HG03280 (cell line): ENCODE measurements around the gene COG5.
"Not testable (repeated sequence)": the region's sequence is repeated elsewhere in the genome, so short reads cannot be mapped to it uniquely, and the experiment has no call there.

ENCODE experiments used
- ATAC-seq: cut with Tn5 transposase; IDR thresholded peaks from one replicate; pipeline ENCODE4 v1.9.1; 2021; ENCODE audit warnings: mild to moderate bottlenecking, moderate library complexity; ENCODE audit not compliant: unreplicated experiment

Gene COG5

GRCh38 chr7:107286751-107287621, 276.7 kb downstream of the COG5 start:
- ATAC-seq: no peak

- ATAC-seq: no peak
These were observed 278.7 kb downstream of the COG5 start for GRCh38 chr7:107284911-107285479.

DNA sequence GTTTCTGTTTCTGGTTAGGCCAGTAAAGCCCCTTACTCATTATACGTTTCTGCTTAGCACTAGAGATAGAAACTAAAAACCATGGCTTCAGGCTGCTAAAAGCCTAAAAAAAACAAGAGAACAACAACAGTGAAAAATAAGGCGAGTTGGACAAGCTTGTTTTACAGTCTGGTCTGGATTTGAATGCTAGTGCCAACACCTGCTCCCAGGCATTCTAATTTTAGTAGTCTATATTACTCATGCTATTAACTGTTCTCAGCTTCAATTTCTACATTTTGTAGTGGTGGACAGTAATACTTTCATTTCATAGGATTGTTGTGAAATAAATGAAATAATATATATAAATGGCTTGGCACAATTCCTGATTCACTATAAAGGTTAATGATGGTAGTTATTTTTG, 286.4 kb downstream of the COG5 start:
- ATAC-seq: no peak

- no peak for ATAC-seq
These were observed 287.4 kb downstream of the COG5 start for GRCh38 chr7:107276220-107276827.

GRCh38 chr7:107274506-107274905, 289.2 kb downstream of the COG5 start:
- ATAC-seq: no peak

DNA sequence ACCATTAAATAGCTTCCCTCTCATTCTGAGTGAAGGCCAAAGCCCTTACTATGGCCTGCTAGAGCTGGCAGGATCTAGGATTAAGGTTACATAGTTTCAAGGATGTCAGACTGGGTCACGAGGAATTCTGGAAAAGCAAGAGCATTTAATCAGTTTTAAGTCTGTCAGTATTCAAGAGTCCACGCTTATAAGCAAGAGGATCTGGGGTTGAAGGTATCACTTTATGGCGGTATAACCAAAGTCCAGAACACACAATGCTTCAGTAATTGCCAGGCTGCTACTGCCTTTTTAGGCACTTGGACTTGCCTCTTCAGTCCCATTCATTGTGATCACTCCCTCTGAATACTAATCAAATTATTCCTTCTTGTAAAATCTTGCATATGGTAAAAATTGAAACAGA, 293.9 kb downstream of the COG5 start:
- no peak for ATAC-seq

DNA sequence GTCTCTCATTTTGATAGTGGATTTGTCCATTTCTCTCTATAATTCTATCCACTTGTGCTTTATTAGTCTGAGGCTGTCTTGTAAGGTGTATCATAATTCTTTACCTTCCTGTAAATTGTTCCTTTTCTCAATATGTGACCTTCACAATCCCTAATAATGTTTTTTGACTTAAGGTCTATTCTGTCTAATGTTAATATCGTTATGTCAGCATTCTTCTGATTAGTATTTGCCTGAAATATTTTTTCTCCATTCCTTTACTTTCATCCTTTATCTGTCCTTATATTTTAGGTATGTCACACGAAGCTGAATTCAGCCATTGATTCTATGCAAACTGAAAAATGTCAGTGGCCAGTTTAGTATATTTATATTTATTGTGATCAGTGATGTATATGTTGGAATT, 295.1 kb downstream of the COG5 start:
- ATAC-seq: no peak

- no peak for ATAC-seq
These were observed 296.6 kb downstream of the COG5 start for GRCh38 chr7:107267138-107267537.

- ATAC-seq: no peak
These were observed 299.0 kb downstream of the COG5 start for GRCh38 chr7:107264723-107265122.

- no peak for ATAC-seq
These were observed 300.9 kb downstream of the COG5 start for GRCh38 chr7:107262857-107263256.

DNA sequence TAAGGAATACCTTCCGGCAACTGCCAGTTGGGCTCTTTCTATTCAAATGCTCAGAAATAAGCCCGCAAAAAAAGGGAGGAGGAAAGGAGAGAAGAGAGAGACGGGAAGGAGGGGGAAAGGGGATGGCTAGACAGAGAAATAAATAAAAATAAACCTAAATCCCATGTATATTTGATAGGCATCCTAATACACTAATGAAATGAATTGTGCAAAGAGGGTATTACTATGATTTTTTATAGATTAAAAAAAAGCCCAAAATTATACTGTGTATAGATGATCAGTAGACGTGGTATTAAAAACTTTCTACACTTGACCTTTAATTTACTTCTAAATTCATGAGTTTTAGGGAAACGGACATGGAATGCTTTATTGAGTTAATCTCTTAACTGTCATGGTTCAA, 305.0 kb downstream of the COG5 start:
- ATAC-seq: no peak

GRCh38 chr7:107255602-107256001, 308.1 kb downstream of the COG5 start:
- ATAC-seq: no peak

GRCh38 chr7:107254398-107254985, 309.2 kb downstream of the COG5 start:
- ATAC-seq: no peak

DNA sequence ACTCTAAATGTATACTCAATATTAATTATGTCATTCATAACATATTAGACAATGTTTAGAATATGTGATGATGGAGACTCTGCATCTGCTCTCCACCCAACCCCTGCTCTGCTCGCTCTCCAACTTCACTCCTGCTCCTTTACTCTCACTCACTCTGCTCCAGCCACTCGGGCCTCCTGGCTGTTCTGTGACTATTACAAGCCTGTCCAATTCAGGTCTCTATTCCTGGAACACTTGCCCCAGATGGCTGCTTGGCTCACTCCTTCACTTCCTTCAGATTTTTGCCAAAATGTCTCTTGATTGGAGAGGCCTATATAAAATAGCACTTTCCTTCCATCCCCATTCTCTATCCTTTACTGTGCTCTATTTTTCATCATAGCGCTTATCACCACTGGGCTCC, 310.1 kb downstream of the COG5 start:
- no peak for ATAC-seq

DNA sequence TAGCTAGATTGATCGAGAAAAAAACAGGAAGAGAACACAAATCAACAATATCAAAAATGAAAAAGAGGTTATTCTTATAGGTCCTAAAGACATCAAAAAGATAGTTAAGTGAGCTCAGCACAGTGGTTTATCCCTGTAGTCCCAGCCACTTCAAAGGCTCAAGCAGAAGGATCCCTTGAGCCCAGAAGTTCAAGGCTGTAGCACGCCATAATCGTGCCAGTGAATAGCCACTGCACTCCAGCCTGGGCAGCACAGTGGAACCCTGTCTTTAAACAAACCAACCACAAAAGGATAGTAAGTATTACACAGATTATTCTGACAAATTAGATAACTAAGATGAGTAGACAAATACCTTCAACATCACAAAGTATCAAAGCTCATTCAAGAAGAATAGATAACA, 311.8 kb downstream of the COG5 start:
- no peak for ATAC-seq

DNA sequence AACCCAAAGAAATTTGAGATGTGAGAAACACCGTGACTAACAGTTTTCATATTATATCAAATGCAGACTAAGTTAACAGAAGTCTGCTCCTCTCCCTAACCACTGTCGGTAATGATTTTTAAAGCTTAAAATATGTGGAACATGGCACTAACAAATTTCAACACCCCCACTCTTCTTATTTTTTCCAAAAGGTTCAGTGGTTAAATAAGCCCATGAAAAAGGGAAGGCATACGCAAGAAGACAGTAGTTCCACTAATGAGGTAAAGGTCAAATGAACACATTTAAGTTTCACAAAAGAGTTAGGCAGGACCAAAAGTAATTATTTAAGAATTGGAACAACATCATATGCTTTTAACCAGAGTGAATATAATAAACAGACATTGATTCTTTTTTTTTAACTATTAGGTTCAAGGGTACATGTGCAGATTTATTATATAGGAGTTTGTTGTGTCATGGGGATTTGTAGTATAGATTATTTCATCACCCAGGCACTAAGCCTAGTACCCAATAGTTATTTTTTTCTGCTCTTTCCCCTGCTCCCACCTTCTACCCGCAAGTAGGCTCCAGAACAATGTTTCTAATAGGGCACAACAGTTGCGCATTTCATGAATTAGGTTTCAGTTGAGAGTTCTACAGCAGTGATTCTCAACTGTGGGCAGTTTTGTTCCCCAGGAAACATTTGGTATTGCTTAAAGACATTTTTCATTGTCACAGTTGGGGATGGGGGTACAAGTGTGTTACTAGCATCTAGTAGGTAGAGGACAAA, 315.0 kb downstream of the COG5 start:
- ATAC-seq: no peak

- ATAC-seq: not testable (repeated sequence)
These were observed 316.9 kb downstream of the COG5 start for GRCh38 chr7:107246836-107247235.

DNA sequence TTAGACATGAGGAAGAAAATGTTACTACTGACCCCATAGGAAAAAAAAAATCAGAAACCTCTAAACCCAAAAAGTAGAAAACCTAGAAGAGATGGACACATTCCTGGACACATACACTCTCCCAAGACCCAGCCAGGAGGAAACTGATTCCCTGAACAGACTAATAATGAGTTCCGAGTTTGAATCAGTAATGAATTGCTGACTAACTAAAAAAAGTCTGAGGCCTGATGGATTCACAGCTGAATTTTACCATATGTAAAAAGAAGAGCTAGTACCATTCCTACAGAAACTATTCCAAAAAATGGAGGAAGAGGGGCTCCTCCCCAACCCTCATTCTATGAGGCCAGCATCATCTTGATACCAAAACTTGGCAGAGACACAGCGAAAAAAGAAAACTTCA, 319.1 kb downstream of the COG5 start:
- ATAC-seq: no peak

DNA sequence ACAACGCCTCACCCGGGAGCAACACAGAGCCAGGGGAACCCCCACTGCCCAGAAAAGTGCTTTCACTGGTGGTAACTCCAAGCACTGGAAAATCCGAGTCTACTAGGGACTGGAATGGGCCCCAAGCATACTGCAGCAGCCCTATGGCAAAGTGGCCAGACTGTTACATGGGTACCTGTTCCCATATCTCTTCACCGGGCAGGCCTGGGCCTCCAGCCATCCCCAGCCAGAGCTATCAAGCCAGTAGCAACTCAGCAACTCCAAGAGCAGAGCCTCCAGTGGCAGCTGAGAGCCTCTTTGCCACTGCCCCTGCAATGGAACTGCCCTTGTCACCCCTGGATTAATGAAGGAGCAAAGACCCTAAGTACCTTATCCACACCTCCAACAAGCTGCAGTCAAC, 321.5 kb downstream of the COG5 start:
- no peak for ATAC-seq

- ATAC-seq: no peak
These were observed 326.3 kb downstream of the COG5 start for GRCh38 chr7:107237451-107237850.

DNA sequence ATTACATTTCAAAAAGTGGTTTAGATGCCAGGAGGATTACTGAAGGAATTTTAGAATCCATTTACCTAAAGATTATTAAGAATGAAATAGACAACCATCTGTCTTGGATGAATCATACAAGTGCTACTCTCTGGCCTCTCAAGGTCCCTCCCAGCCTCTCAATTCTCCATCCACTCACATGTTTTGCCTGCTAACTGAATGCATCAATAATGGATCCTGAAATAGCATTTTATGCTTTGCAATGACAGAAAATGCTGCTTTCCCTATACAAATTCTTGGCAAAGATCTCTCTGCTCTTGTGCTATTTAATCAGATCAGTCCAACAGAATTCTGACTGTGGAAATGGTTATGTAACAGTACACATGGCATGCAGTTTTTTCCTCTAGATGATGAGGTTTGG, 326.9 kb downstream of the COG5 start:
- ATAC-seq: no peak
